ENCODE results near the gene AK1.

AK1 gene

GRCh38 chr9:127915801-127916719 is 38.6 kb upstream of the AK1 start:
- TF ChIP-seq, protein P1, sequence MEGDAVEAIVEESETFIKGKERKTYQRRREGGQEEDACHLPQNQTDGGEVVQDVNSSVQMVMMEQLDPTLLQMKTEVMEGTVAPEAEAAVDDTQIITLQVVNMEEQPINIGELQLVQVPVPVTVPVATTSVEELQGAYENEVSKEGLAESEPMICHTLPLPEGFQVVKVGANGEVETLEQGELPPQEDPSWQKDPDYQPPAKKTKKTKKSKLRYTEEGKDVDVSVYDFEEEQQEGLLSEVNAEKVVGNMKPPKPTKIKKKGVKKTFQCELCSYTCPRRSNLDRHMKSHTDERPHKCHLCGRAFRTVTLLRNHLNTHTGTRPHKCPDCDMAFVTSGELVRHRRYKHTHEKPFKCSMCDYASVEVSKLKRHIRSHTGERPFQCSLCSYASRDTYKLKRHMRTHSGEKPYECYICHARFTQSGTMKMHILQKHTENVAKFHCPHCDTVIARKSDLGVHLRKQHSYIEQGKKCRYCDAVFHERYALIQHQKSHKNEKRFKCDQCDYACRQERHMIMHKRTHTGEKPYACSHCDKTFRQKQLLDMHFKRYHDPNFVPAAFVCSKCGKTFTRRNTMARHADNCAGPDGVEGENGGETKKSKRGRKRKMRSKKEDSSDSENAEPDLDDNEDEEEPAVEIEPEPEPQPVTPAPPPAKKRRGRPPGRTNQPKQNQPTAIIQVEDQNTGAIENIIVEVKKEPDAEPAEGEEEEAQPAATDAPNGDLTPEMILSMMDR (IDR thresholded peaks at IDR 0.05; ENCODE audit: low read depth, low read length, missing control alignments), result no peak

DNA sequence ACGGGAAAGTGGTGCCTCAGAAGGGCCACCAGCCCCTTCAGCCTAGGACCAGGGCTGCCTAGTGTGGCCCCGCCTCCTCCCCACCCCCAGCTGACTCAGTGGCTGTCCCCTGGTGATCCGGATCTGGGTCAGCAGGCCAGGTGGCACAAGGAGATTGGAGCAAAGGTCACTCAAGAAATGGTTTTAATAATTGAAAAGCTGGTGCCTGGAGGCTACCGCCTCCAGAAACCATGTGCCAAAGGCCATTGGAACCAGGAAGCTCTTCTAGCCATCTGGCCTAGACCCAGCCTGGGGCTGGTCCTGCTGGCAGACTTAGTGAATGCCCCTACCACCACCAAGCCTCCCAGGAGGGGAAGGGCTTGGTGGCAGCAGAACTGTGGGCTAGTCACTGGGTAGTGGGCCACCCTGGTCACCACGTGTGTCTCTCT is 37.9 kb upstream of the AK1 start:
- no peak for DNase-seq (ENCODE audit: low read depth)
- peak overlapping the region; percentile 92 for H3K4me3 ChIP-seq (ENCODE audit: low read depth, low read length)

More at GRCh38 chr9:127915801-127916719, 38.6 kb upstream of the AK1 start:
- H3K4me3 ChIP-seq (ENCODE audit: low read depth, low read length), result peak overlapping the region; percentile 92
- no peak for DNase-seq (ENCODE audit: low read depth)

GRCh38 chr9:127913682-127914081 is 36.2 kb upstream of the AK1 start:
- DNase-seq (ENCODE audit: low read depth), result no peak
- TF ChIP-seq, protein P1 (IDR thresholded peaks at IDR 0.05; ENCODE audit: low read depth, low read length, missing control alignments), result no peak
- H3K4me3 ChIP-seq (ENCODE audit: low read depth, low read length), result no peak overlapping the region

More for the DNA sequence above, 37.9 kb upstream of the AK1 start:
- TF ChIP-seq, protein P1 (IDR thresholded peaks at IDR 0.05; ENCODE audit: low read depth, low read length, missing control alignments), result no peak

DNA sequence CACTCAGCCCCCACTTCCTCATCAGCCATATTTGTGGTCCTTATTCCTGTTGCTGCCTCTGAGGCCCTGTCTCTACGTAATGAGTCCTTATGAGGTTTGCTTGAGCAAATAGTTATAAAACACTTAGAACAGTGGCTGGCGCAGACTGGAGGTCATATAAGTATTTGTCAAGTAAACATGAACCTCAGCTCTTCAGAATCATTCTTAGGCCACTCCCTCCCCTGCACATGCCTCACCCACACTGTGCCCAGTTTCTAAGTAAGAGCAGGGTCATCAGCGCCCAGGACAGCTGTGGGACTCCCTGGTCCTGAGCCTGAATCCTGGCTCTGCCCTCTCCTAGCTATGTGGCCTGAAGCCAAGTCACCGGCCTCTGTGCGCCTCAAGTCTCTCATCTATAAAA is 35.4 kb upstream of the AK1 start:
- no peak overlapping the region for H3K4me3 ChIP-seq (ENCODE audit: low read depth, low read length)
- no peak for DNase-seq (ENCODE audit: low read depth)
- TF ChIP-seq, protein P1 (IDR thresholded peaks at IDR 0.05; ENCODE audit: low read depth, low read length, missing control alignments), result no peak

DNA sequence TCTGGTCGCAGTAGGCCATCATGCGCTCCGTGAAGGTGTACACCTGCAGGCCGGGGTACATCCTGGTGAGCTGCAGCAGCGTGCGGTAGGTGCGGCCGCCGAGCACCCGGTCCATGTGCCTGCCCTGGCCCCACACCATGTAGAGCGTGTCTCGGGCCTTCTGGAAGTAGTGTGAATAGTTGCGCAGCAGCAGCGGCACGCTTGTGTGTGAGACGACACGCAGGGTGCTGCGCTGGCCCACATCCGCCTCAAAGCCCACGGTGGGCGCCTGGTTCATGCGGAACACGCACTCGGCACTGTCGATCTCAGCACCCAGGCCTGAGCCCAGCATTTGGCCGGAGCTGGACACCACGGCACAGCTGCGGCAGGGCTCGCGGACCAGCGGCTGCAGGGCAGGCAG is 34.8 kb upstream of the AK1 start:
- H3K4me3 ChIP-seq (ENCODE audit: low read depth, low read length), result no peak overlapping the region
- TF ChIP-seq, protein P1 (IDR thresholded peaks at IDR 0.05; ENCODE audit: low read depth, low read length, missing control alignments), result no peak
- no peak for DNase-seq (ENCODE audit: low read depth)

DNA sequence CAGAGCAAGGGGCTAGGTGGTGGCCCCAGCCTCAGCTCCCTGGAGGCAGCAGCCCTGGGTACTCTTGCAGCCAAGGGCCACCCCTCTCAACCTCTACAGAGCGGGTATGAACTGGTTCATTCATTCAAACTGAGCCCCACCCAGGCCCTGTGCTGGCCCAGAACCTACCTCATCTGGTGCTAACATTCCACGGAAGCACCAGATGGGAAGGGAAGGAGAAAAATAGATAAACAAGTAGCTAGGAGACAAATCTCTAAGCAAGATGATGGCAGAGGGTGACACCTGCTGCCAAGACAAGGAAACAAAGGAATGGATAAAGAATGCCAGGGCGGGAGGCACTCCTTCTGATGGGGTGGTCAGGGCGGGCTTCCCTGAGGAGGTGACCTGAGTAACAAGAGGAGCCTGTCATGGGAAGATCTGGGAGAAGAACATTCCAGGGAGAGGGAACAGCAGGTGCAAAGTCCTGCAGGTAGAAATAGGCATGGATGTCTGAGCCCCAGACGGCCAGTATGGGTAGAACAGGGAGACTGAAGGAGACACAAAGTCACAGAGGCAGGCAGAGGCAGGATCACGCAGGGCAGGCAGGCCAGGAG is 33.2 kb upstream of the AK1 start:
- no peak for DNase-seq (ENCODE audit: low read depth)
- TF ChIP-seq, protein P1 (IDR thresholded peaks at IDR 0.05; ENCODE audit: low read depth, low read length, missing control alignments), result peak; percentile 28
- peak overlapping the region; percentile 34 for H3K4me3 ChIP-seq (ENCODE audit: low read depth, low read length)
